Upper lobe of left lung (tissue), 6 donors: ENCODE data around the gene TNNC1. TPM values are rescaled to one million over a fixed set of nuclear protein-coding genes. Genes with fewer than 3 reads are reported as not detected.

Source experiments
- ATAC-seq, 2 donors: fragments of 200-7000 bp; cut with Tn5 transposase; one replicate each; pipeline ENCODE4 v1.9.1; 2022; ENCODE audit warnings: mild to moderate bottlenecking in 2 of 2, moderate library complexity in 2 of 2; ENCODE audit not compliant: low FRiP score in 2 of 2
- DNase-seq, 2 donors: peaks; one replicate each; pipeline ENCODE4 v3.0.0-alpha.2; 2019 to 2020
- H3K27ac ChIP-seq, 4 donors: fragments of 200-600 bp; sonication (generic); one replicate each; pipeline ENCODE4 v1.5.1; 2016 to 2019
- H3K27me3 ChIP-seq, 4 donors: fragments of 200-600 bp; sonication (generic); one replicate each; pipeline ENCODE4 v1.5.1; 2017 to 2019
- H3K36me3 ChIP-seq, 4 donors: fragments of 200-600 bp; sonication (generic); one replicate each; pipeline ENCODE4 v1.5.1; 2016 to 2019
- H3K4me1 ChIP-seq, 4 donors: fragments of 200-600 bp; sonication (generic); one replicate each; pipeline ENCODE4 v1.5.1; 2018 to 2019
- H3K4me3 ChIP-seq, 4 donors: fragments of 200-600 bp; sonication (generic); one replicate each; pipeline ENCODE4 v1.5.1; 2017 to 2019; ENCODE audit warnings: mild to moderate bottlenecking in 2 of 4, moderate library complexity in 1 of 4
- H3K9me3 ChIP-seq, 4 donors: fragments of 200-600 bp; sonication (generic); one replicate each; pipeline ENCODE4 v1.5.1; 2018 to 2019
- EP300 ChIP-seq, 4 donors: sonication (generic); formaldehyde crosslinking; IDR thresholded peaks; one replicate each; pipeline ENCODE4 v1.5.1; 2017; ENCODE audit warnings: antibody characterized with exemption in 4 of 4, control low read depth in 2 of 4
- POLR2A ChIP-seq, 4 donors: fragments of 450-650 bp; IDR thresholded peaks; one replicate each; pipeline ENCODE4 v1.5.1; 2016 to 2017; ENCODE audit warnings: antibody characterized with exemption in 4 of 4, mild to moderate bottlenecking in 2 of 4
- POLR2AphosphoS5 ChIP-seq, 2 donors: sonication (generic); formaldehyde crosslinking; IDR thresholded peaks; one replicate each; pipeline ENCODE4 v1.5.1; 2017; ENCODE audit warnings: antibody characterized with exemption in 2 of 2
- WGBS, 2 donors: methylation state at CpG; one replicate each; pipeline ENCODE4 v1.1.5; 2017 to 2018; 5-methylcytosine and 5-hydroxymethylcytosine counted together
- total RNA-seq, 6 donors: library from RNA; depleted of rRNA in 4 of 6; stranded (reverse); fragments of >200 nt in 4 of 6; gene quantifications; one replicate each; pipeline versions ENCODE4 v1.1.0 to v1.2.1, GENCODE V29; 2016 to 2021
- TF ChIP-seq, protein P1 (sequence below), 6 experiments: fragments of 450-650 bp in 4 of 6; fragments of 200-600 bp in 2 of 6; sonication (generic) in 2 of 6; IDR thresholded peaks; one replicate each; pipeline ENCODE4 v1.5.1; 2016 to 2019; ENCODE audit warnings: antibody characterized with exemption in 6 of 6
- donor health status: DM: no; HTN: no; CAD: no; lungs with moderate emphysema.
- donor health status: DM: no; HTN: yes; CAD: no; lungs with severe emphysema.

Gene TNNC1
- total RNA-seq, 6 donors from 2014 or later: 28.3 to 196 (median 122) TPM

DNA sequence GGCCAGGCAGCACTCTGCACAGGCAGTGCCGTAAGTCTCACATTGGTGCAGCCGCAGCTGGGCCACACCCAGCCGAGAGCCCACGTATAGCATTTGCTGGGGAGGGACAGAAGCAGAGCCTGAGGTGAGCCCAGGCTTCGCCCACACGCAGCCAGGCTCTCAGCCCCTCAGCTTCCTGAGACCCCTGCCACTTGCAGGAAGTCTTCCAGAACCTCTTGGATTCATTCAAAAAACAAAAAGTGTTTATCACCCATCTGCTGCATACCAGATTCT lies 15.8 kb downstream of the TNNC1 start:
- no peaks in the 10 kb centered on the region for H3K9me3 ChIP-seq
- H3K36me3 ChIP-seq: peaks cover 0 to 4% (median 0%) of the 10 kb centered on the region in 4 donors
- H3K27ac ChIP-seq: peak overlapping the region in 3 of 4 donors; percentile 33 to 78 (median 75)
- H3K4me1 ChIP-seq: peaks cover 38 to 69% (median 53%) of the 10 kb centered on the region in 4 donors
- H3K27me3 ChIP-seq: no peaks in the 10 kb centered on the region
- ATAC-seq: no peak
- no peak overlapping the region for H3K4me3 ChIP-seq
- WGBS, 2 donors: 72 to 86% methylated on average over 3 to 6 of the region's 6 CpGs
- no peak for DNase-seq
- TF ChIP-seq POLR2AphosphoS5 (IDR thresholded peaks at IDR 0.05): no peak
- TF ChIP-seq EP300 (IDR thresholded peaks at IDR 0.05): no peak
- TF ChIP-seq, protein P1, sequence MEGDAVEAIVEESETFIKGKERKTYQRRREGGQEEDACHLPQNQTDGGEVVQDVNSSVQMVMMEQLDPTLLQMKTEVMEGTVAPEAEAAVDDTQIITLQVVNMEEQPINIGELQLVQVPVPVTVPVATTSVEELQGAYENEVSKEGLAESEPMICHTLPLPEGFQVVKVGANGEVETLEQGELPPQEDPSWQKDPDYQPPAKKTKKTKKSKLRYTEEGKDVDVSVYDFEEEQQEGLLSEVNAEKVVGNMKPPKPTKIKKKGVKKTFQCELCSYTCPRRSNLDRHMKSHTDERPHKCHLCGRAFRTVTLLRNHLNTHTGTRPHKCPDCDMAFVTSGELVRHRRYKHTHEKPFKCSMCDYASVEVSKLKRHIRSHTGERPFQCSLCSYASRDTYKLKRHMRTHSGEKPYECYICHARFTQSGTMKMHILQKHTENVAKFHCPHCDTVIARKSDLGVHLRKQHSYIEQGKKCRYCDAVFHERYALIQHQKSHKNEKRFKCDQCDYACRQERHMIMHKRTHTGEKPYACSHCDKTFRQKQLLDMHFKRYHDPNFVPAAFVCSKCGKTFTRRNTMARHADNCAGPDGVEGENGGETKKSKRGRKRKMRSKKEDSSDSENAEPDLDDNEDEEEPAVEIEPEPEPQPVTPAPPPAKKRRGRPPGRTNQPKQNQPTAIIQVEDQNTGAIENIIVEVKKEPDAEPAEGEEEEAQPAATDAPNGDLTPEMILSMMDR (IDR thresholded peaks at IDR 0.05): no peak
- TF ChIP-seq POLR2A (IDR thresholded peaks at IDR 0.05): no peak

DNA sequence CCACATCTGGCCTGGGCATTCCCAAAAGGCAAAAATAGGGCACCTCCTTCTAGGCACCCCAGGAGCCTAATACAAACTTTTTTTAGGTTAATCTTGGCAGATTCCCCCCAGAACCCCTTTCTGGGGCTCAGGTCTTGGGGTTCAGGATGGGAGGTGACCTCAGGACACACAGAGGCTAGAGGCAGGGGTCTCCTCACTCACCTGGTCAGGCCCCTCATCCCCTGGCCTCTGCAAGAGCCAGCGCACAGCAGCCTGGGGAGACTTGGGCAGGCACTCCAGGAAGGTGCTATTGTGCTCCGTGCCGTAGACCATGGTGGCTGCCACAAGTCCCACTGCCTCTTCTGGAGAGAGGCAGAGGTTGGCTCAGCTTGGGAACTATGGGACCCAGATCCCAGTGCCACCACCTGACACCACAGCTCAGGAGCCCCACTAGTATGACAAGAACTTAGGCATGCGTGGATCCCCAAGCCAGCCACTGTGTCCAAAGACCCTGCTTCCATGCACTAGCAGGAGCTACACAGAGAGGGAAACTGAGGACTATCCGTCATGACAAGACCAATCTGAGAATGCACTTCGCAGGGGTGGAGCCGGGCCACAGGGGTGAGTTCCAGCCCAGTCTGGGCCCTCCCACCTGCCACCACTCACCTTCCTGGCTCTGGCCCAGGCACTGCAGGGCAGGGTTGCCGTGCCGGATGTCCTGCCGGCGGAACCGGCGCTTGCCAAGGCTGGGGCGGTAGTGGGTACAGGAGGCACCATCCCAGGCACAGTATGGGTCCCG lies 16.3 kb downstream of the TNNC1 start:
- peak in 1 of 2 donors; percentile 77 for DNase-seq
- Histone ChIP-seq H3K27ac (peak overlapping the region; percentile 33 to 79 (median 64)), H3K9me3 (no peaks in the 10 kb centered on the region), H3K4me3 (no peak overlapping the region), H3K36me3 (peaks cover 0 to 4% (median 0%) of the 10 kb centered on the region in 4 donors), H3K27me3 (no peaks in the 10 kb centered on the region), H3K4me1 (peaks cover 44 to 75% (median 59%) of the 10 kb centered on the region in 4 donors)
- ATAC-seq: no peak
- 74% methylated on average over 13 of the region's 15 CpGs; no CpG with 5 or more reads in 1 of the 2 donors for WGBS, 2 donors
- peak in 1 of 2 donors; percentile 33 for TF ChIP-seq POLR2AphosphoS5 (IDR thresholded peaks at IDR 0.05)
- TF ChIP-seq, protein P1 (IDR thresholded peaks at IDR 0.05): no peak

GRCh38 chr3:52436500-52437149 lies 17.2 kb downstream of the TNNC1 start:
- Histone ChIP-seq H3K9me3 (no peaks in the 10 kb centered on the region), H3K36me3 (peaks cover 0 to 4% (median 0%) of the 10 kb centered on the region in 4 donors), H3K27me3 (no peaks in the 10 kb centered on the region), H3K4me1 (peaks cover 49 to 81% (median 65%) of the 10 kb centered on the region in 4 donors), H3K27ac (peak overlapping the region; percentile 53 to 79 (median 64)), H3K4me3 (no peak overlapping the region)
- 69 to 79% methylated on average over 4 to 13 of the region's 13 CpGs for WGBS, 2 donors
- DNase-seq (no peak), ATAC-seq (peak in 1 of 2 donors; percentile 72)
- no peak for TF ChIP-seq POLR2AphosphoS5 (IDR thresholded peaks at IDR 0.05)
- TF ChIP-seq POLR2A (IDR thresholded peaks at IDR 0.05): no peak
- TF ChIP-seq EP300 (IDR thresholded peaks at IDR 0.05): no peak
- TF ChIP-seq, protein P1 (IDR thresholded peaks at IDR 0.05): no peak

- Histone ChIP-seq H3K27ac (peak overlapping the region; percentile 53 to 79 (median 73)), H3K36me3 (peaks cover 0 to 4% (median 0%) of the 10 kb centered on the region in 4 donors), H3K27me3 (no peaks in the 10 kb centered on the region), H3K9me3 (no peaks in the 10 kb centered on the region), H3K4me3 (no peak overlapping the region), H3K4me1 (peaks cover 49 to 77% (median 66%) of the 10 kb centered on the region in 4 donors)
- 88 to 89% methylated on average over 23 to 31 of the region's 32 CpGs for WGBS, 2 donors
- ATAC-seq (no peak), DNase-seq (peak in 1 of 2 donors; percentile 67)
- TF ChIP-seq, protein P1 (IDR thresholded peaks at IDR 0.05): no peak
- peak; percentile 25 to 69 for TF ChIP-seq POLR2AphosphoS5 (IDR thresholded peaks at IDR 0.05)
- TF ChIP-seq EP300 (IDR thresholded peaks at IDR 0.05): peak in 1 of 4 donors; percentile 35
- no peak for TF ChIP-seq POLR2A (IDR thresholded peaks at IDR 0.05)
Measured at GRCh38 chr3:52435246-52436101, 18.4 kb downstream of the TNNC1 start.
